Breast epithelium (tissue), 3 donors: ENCODE results near the gene ADGRE2.

ENCODE experiments used
- CTCF ChIP-seq, 3 donors: fragments of 450-650 bp; IDR thresholded peaks; one replicate each; pipeline ENCODE4 v1.5.1; 2016 to 2017; ENCODE audit warnings: antibody characterized with exemption in 3 of 3, mild to moderate bottlenecking in 3 of 3, moderate library complexity in 3 of 3
- POLR2A ChIP-seq: fragments of 450-650 bp; IDR thresholded peaks from one replicate; pipeline ENCODE4 v1.6.1; 2016; ENCODE audit warnings: antibody characterized with exemption, mild to moderate bottlenecking, moderate library complexity

DNA sequence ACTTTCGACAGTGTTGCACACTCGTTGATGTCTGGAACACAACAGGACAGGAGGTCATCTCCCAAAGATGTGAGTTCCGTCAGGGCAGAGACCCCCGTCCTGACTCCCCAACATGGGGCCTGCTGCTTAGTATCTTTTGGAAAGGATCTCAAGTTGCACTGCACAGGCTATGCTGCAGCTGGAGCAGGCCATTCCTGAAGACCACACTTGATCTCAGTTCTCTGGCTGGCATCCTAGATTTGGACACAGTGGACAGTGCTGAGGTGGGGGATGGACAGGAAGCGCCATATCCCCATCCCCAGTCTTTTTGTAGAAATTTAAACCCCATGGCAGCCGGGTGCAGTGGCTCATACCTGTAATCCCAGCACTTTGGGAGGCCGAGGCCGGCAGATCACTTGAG is 5.9 kb downstream of the ADGRE2 start:
- TF ChIP-seq CTCF (IDR thresholded peaks at IDR 0.05): no peak
- no peak for TF ChIP-seq POLR2A
